ENCODE measurements around the gene PIK3AP1. TPM values are rescaled to one million over a fixed set of nuclear protein-coding genes. Genes with fewer than 3 reads are reported as not detected.
"Not testable (repeated sequence)": the region's sequence is repeated elsewhere in the genome, so short reads cannot be mapped to it uniquely, and the experiment has no call there.

The PIK3AP1 gene
- polyA plus RNA-seq, 1 experiment, result 0.04 TPM

GRCh38 chr10:96747734-96748550 lies 27.6 kb upstream of the PIK3AP1 start:
- POLR2A ChIA-PET, result no interaction called here
- no peak for DNase-seq (ENCODE audit: low read depth)

GRCh38 chr10:96746503-96746902 lies 26.2 kb upstream of the PIK3AP1 start:
- TF ChIP-seq, protein P1, sequence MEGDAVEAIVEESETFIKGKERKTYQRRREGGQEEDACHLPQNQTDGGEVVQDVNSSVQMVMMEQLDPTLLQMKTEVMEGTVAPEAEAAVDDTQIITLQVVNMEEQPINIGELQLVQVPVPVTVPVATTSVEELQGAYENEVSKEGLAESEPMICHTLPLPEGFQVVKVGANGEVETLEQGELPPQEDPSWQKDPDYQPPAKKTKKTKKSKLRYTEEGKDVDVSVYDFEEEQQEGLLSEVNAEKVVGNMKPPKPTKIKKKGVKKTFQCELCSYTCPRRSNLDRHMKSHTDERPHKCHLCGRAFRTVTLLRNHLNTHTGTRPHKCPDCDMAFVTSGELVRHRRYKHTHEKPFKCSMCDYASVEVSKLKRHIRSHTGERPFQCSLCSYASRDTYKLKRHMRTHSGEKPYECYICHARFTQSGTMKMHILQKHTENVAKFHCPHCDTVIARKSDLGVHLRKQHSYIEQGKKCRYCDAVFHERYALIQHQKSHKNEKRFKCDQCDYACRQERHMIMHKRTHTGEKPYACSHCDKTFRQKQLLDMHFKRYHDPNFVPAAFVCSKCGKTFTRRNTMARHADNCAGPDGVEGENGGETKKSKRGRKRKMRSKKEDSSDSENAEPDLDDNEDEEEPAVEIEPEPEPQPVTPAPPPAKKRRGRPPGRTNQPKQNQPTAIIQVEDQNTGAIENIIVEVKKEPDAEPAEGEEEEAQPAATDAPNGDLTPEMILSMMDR (IDR thresholded peaks at IDR 0.05; ENCODE audit: insufficient read depth, low read depth, low read length), result no peak
- POLR2A ChIA-PET, result no interaction called here
- CTCF ChIA-PET, result interaction anchor here (1.0 kb wide), 1 partner anchor 106 kb away, joined by 3 read pairs; no protein-coding TSS in a partner anchor
- Histone ChIP-seq H3K27me3 (ENCODE audit: control insufficient read depth, insufficient read depth, low read length) (no peaks in the 10 kb centered on the region), H3K36me3 (ENCODE audit: control insufficient read depth, insufficient read depth, low read length) (no peaks in the 10 kb centered on the region), H3K4me3 (ENCODE audit: low read depth, low read length) (no peak overlapping the region)
- DNase-seq (ENCODE audit: low read depth), result no peak

More at GRCh38 chr10:96747734-96748550, 27.6 kb upstream of the PIK3AP1 start:
- no peaks in the 10 kb centered on the region for H3K36me3 ChIP-seq (ENCODE audit: control insufficient read depth, insufficient read depth, low read length)
- CTCF ChIA-PET, result interaction anchor here (0.9 to 1.2 kb wide), 2 partner anchors 8 to 244 kb away, joined by 3 read pairs; no protein-coding TSS in a partner anchor
- no peaks in the 10 kb centered on the region for H3K27me3 ChIP-seq (ENCODE audit: control insufficient read depth, insufficient read depth, low read length)
- no peak overlapping the region for H3K4me3 ChIP-seq (ENCODE audit: low read depth, low read length)
- TF ChIP-seq, protein P1 (IDR thresholded peaks at IDR 0.05; ENCODE audit: insufficient read depth, low read depth, low read length), result no peak

DNA sequence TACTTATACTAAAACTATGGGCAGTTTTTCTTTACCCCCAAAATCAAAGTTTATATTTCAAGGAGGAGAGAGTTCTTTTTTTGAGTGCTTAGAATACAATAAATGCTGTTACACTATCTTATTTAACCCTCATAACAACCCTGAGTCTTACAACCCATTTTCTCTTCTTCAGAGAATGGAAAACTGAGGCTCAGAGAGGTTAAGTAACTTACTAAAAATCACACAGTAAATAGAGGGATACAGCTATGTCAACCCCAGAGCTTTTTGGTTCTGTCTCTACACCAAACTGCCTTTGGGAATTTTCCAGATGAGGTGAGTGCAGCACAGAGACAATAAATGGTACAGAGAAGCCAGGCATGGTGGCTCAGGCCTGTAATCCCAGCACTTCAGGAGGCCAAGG lies 25.6 kb upstream of the PIK3AP1 start:
- ChIA-PET POLR2A (no interaction called here), CTCF (interaction anchor here (1.0 kb wide), 1 partner anchor 106 kb away, joined by 3 read pairs; no protein-coding TSS in a partner anchor)
- Histone ChIP-seq H3K36me3 (ENCODE audit: control insufficient read depth, insufficient read depth, low read length) (no peaks in the 10 kb centered on the region), H3K4me3 (ENCODE audit: low read depth, low read length) (no peak overlapping the region), H3K27me3 (ENCODE audit: control insufficient read depth, insufficient read depth, low read length) (no peaks in the 10 kb centered on the region)
- TF ChIP-seq, protein P1 (IDR thresholded peaks at IDR 0.05; ENCODE audit: insufficient read depth, low read depth, low read length), result no peak
- no peak for DNase-seq (ENCODE audit: low read depth)

GRCh38 chr10:96743988-96744585 lies 23.8 kb upstream of the PIK3AP1 start:
- no peak for DNase-seq (ENCODE audit: low read depth)
- no peaks in the 10 kb centered on the region for H3K27me3 ChIP-seq (ENCODE audit: control insufficient read depth, insufficient read depth, low read length)
- TF ChIP-seq, protein P1 (IDR thresholded peaks at IDR 0.05; ENCODE audit: insufficient read depth, low read depth, low read length), result no peak
- no peaks in the 10 kb centered on the region for H3K36me3 ChIP-seq (ENCODE audit: control insufficient read depth, insufficient read depth, low read length)
- ChIA-PET CTCF (interaction anchor here (1.2 to 2.6 kb wide), 3 partner anchors 26 to 103 kb away, joined by 3 to 12 read pairs (median 3); no protein-coding TSS in a partner anchor), POLR2A (interaction anchor here (0.6 kb wide), 1 partner anchor 217 kb away, joined by 3 read pairs; no protein-coding TSS in a partner anchor)
- no peak overlapping the region for H3K4me3 ChIP-seq (ENCODE audit: low read depth, low read length)

DNA sequence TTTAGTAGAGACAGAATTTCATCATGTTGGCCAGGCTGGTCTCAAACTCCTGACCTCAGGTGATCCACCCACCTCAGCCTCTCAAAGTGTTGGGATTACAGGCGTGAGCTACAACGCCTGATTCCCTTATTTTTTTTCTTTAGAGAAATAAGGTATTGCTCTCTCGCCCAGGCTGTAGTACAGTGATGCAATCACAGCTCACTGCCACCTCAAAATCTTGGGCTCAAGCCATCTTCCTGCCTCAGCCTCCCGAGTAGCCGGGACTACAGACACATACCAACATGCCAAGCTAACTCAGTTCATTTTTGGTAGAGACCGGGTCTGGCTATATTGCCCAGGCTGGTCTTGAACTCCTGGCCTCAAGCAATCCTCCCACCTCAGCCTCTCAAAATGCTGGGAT lies 21.2 kb upstream of the PIK3AP1 start:
- H3K4me3 ChIP-seq (ENCODE audit: low read depth, low read length); DNase-seq (ENCODE audit: low read depth); POLR2A ChIA-PET; H3K36me3 ChIP-seq (ENCODE audit: control insufficient read depth, insufficient read depth, low read length); H3K27me3 ChIP-seq (ENCODE audit: control insufficient read depth, insufficient read depth, low read length): not testable (repeated sequence)
- CTCF ChIA-PET, result interaction anchor here (1.7 kb wide), 1 partner anchor 101 kb away, joined by 7 read pairs; no protein-coding TSS in a partner anchor
